Measurements from ENCODE around the gene LMAN1L.

LMAN1L gene

GRCh38 chr15:74873756-74874424 is 61.3 kb downstream of the LMAN1L start:
- no peaks in the 10 kb centered on the region for H3K36me3 ChIP-seq (ENCODE audit: control insufficient read depth in 4 of 4, insufficient read depth in 4 of 4, low read length in 3 of 4)
- H3K4me1 ChIP-seq (ENCODE audit: control extremely low read depth in 1 of 4, control insufficient read depth in 4 of 4, insufficient read depth in 4 of 4, low read length in 3 of 4): peaks cover 18 to 47% (median 44%) of the 10 kb centered on the region in 4 experiments
- POLR2A ChIA-PET: interaction anchor here (0.9 to 1.8 kb wide), 2 partner anchors 15 to 16 kb away, joined by 3 to 4 read pairs; partner anchors contain the start of gene MPI
- 30% methylated on average over 11 of the region's 16 CpGs for WGBS (ENCODE audit: insufficient coverage)
- no peaks in the 10 kb centered on the region for H3K9me3 ChIP-seq (ENCODE audit: control extremely low read depth in 1 of 5, control insufficient read depth in 4 of 5, insufficient read depth in 2 of 5, low read depth in 1 of 5, low read length in 4 of 5)
- DNase-seq: peak in 2 of 3 donors; percentile 41 to 50
- H3K4me3 ChIP-seq (ENCODE audit: control insufficient read depth in 1 of 7, extremely low read depth in 1 of 7, insufficient read depth in 4 of 7, low read depth in 2 of 7, low read length in 6 of 7): peak overlapping the region in 6 of 7 experiments; percentile 83 to 97 (median 88)
- peak overlapping the region in 1 of 2 experiments; percentile 98 for H3K27ac ChIP-seq (ENCODE audit: insufficient read depth in 1 of 2, low read depth in 1 of 2, low read length in 2 of 2, poor library complexity in 1 of 2, severe bottlenecking in 2 of 2)
- no peaks in the 10 kb centered on the region for H3K27me3 ChIP-seq (replicated peaks in 2 of 5; ENCODE audit: control insufficient read depth in 4 of 5, insufficient read depth in 5 of 5, low read length in 4 of 5)
- CTCF ChIA-PET: interaction anchor here (1.0 to 3.3 kb wide), 3 partner anchors 10 to 28 kb away, joined by 4 to 22 read pairs (median 12); no protein-coding TSS in a partner anchor
